GM19025 (cell line): Measurements from ENCODE around the gene NDUFV1.
"Not testable (repeated sequence)": the region's sequence is repeated elsewhere in the genome, so short reads cannot be mapped to it uniquely, and the experiment has no call there.

ENCODE experiments used
- ATAC-seq: cut with Tn5 transposase; IDR thresholded peaks from one replicate; pipeline ENCODE4 v1.9.1; 2021; ENCODE audit warnings: mild to moderate bottlenecking, low read depth, moderate library complexity; ENCODE audit not compliant: unreplicated experiment

NDUFV1 gene

DNA sequence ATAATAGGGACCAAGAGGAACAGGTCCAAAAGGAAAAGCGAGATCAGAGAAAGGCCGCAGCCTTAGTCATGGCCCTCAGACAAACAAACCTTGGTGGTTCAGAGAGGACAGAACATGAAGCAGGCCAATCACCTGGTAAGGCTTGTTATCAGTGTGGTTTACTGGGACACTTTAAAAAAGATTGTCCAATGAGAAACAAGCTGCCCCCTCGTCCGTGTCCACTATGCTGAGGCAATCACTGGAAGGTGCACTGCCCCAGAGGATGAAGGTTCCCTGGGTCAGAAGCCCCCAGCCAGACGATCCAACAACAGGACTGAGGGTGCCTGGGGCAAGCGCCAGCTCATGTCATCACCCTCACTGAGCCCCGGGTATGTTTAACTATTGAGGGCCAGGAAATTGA is 16.2 kb downstream of the NDUFV1 start:
- ATAC-seq: not testable (repeated sequence)

DNA sequence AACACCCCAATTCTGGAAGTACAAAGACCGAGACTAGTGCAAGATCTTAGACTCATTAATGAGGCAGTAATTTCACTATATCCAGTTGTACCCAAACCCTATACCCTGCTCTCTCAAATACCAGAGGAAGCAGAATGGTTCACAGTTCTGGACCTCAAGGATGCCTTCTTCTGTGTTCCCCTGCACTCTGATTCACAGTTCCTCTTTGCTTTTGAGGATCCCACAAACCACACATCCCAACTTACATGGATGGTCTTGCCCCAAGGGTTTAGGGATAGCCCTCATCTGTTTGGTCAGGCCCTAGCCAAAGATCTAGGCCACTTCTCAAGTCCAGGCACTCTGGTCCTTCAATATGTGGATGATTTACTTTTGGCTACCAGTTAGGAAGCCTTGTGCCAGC is 17.1 kb downstream of the NDUFV1 start:
- not testable (repeated sequence) for ATAC-seq

DNA sequence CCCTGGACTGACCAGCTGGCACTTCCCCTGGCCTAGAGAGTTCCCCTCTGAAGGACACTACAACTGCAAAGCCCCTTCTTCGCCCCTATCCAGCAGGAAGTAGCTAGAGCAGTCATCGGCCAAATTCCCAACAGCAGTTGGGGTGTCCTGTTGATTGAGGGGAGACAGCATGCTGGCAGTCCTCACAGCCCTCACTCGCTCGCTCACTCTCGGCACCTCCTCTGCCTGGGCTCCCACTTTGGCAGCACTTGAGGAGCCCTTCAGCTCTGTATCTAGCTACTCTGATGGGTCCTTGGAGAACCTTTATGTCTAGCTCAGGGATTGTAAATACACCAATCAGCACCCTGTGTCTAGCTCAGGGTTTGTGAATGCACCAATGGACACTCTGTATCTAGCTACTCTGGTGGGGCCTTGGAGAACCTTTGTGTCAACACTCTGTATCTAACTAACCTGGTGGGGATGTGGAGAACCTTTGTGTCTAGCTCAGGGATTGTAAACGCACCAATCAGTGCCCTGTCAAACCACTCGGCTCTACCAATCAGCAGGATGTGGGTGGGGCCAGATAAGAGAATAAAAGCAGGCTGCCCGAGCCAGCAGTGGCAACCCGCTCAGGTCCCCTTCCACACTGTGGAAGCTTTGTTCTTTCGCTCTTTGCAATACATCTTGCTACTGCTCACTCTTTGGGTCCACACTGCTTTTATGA is 19.5 kb downstream of the NDUFV1 start:
- not testable (repeated sequence) for ATAC-seq

DNA sequence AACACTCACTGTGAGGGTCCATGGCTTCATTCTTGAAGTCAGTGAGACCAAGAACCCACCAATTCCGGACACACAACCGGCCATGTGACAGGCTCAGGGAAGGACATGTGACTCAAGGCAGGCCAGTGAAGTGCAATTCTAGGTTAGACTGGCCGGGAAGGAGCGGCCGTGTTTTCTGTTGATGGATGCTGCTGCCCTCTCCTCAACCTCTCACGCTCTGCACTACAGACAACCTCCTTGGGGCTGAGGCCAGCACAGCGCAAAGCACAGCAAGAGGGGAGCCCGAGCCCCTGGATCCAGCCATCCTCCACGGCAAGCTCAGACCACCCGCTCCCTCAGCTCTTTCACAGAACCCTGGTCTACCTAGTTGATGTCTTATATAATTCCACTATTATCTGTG is 20.2 kb downstream of the NDUFV1 start:
- ATAC-seq: no peak

DNA sequence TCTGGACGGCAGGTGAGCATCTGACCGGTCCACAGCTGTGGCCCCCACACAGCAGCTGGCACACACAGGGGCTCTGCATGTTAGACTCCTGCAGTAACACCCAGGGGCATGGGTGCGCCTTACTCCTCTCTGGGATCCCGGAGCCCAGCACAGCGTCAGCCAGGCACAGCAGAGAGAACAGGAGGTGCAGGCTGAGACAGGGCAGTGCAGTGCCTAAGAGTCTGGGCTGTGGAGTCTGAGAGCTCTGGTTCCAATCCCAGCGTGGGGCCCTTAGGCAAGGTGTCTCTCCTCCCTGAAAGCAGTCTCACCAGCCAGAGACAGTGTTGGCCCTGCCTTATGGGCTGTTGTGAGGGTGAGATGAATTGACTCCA is 20.7 kb downstream of the NDUFV1 start:
- ATAC-seq: no peak

DNA sequence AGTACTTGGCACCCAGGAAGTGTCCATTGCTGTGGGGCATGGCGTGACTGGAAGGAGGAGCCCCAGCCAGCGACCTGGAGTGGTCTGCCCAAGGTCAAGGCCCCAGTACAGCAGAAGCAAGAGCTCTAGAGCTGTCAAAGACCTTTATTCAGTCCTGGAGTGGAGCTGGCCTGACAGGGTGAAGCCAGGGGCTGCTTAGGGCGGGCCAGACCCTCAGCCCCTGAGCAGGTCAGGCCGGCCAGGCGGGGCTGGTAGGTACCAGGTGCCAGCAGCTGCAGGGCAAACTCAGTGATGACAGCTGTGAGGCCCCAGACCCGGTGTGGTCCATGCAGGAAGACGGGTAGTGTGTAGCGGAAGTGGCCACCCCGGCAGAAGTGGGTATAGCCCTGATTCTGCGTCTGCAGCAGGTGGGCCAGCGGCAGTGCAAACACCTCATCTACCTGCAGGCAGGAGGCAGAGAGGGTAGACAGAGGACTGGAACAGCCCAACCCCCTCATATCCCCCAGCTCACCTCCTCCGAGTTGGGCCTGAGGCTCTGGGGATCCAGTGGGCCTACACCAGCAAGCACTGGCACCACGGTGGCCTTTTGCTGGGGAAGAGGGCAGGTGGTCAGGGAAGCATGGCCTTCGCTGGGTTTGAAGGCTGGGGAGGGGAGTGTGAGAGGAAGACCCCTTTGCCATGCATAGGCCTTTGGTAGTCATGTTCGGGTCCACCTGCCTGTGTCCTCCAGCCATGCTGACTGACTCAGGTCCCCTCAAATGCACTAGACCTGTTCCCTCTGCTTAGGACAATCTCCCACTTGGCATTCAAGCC is 21.3 kb downstream of the NDUFV1 start:
- ATAC-seq: no peak

DNA sequence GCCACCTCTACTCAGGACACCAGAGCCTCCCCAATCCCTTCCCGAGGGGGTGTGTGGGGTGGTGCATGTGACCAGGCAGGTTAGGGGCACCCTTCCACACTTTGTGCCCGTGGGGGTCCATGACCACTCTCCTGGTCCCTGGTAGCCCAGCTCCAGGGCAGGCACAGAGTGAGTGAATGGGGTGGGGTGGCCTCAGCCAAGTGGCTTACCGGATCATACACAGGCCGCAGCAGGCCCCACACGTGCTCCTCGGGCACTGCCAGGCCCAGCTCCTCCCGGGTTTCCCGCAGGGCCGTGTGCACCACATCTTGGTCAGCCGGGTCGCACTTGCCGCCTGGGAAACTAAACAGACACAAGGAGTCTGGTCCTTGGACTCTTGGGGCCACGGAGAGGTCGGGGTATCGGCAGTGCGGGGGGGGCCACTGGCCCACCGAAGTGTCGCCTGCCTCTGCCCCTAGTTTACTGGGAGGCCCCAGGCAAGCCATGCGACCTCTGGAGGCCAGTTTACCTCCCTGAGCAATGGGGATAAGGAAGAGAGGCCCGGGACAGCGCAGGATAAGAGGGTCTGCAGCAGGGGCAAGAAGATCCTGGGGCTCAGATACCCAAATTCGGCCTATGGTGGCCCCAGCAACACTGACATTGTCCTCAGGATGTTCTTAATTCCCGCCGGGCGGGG is 22.1 kb downstream of the NDUFV1 start:
- no peak for ATAC-seq

DNA sequence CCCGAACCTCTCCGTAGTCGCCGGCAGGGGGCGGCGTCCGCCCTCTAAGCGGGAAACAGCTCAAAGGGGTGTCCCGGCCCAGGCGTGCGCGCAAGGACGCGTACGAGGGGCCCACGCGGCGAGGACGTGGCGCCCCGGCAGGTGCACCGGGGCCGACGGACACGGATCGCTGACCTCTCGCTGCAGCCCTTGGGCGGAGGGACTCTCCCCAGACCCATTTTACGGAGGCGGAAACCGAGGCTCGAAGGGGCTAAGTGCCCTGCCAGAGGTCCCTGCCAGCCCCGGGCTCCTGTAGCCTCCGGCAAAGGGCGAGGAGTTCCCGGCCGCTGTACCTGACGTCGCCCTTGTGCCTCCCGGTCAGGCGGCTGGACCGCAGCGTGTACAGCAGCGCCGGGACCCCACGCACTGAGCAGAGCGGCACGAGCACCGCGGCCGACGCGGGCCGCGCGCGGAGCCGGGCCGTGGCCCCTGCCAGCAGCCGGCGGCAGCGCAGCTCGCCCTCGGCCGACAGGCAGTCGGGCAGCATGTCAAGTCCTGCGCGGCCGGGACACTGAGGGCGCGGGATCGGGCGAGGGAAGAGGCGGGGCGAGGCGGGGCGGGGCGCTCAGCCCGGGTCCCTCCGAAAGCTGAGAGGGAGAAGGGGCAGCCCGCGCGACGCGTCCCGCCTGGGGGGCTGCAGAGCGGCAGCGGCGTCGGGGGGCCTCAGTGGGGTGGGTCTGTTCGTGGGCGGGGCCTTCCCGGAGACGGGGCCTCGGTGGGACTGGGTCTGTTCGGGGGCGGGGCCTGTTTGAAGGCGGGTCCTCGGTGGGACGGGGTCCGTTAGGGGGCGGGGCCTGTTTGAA is 22.9 kb downstream of the NDUFV1 start, which contains the start of gene NUDT8:
Gene NUDT8 (minus strand): TSS at position 552 of the 842 bp plus-strand sequence. CDS start 26 bp downstream, at position 526.
- peak; percentile 49 for ATAC-seq

DNA sequence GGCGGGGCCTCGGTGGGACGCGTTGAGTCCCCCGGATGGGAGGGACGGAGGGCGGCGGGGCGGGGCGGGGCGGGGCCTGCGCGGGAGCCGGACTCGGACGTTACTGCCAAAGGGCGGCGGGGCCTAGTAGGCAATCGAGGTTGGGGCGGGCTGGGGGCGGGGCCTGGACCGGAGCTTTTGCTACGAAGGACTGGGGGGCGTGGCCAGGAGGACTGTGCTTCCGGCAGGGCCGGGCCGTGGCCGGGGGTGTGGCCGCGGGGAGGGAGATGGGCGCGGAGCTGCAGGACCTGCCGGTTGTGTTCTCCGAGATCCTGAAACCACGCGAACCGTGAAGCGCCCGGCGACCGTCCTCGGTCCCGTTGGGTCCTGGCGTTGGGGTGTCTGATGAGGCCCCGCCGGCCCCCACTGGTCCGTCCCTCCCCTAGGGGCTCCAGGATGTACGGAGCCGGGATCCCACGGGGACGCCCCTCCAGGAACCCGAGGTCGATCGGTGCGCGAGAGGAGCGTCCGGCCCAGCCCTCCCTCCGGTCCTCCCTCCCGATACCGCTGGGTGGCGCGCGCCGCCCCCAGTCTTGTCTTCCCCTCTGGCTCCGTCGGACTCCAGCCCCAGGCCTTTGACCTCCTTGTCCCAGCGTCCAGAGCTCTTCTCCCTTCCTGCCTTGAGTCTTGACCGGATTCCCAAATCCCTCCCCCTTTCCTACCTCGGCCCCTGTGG is 23.6 kb downstream of the NDUFV1 start:
- ATAC-seq: peak; percentile 59

DNA sequence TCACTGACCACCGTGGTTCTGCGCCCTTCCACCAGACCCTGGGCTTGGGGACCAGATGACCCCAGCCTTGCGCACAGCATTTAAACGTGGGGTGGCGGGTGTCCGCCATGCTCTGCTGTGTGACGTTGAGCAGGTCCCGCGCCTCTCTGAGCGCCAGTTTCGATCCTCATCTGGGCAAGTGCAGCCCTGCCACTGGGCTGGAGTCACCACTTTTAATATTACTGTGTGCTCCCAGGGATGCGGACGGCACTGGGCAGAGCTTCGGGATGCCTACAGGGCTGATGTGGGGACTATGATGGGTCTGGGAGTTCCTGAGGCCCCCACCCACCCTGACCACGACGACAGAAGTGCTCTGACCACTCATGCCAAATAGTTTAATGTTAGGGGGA is 24.2 kb downstream of the NDUFV1 start:
- ATAC-seq: no peak

DNA sequence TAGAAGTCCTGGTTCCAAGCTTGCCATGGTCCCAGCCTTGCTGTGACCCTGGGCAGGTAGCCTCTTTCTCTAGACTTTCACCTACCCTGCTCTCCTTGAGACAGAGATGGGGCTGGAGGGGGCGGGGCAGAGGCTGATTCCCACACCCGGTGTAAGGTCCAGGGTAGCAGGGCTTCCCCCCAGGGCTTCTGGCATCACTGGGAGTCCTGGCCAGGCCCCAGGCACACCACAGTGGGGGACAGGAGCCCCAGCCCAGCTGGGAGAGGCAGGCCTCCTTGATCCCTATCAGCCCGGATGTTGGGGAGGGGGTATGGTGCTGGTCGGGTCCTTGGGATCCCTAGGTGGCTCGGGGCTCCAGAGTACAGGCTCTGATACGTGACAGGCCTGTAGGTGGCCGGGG is 24.7 kb downstream of the NDUFV1 start:
- no peak for ATAC-seq

DNA sequence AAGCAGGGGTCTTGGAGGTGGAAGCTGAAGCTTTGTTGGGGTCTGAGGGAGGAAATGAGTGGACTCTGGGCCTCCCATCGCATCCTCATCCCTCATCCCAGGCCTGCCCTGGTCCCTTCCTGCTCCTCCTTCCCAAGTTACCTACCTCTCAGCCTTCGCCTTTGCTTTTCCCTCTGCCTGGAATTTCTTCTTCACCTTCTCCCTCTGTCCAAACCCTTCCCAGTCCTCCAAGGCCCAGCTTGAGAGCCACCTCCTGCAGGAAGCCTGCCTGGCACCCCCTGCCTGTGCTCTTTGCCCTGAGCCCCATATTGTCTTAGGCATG is 25.1 kb downstream of the NDUFV1 start:
- ATAC-seq: no peak

DNA sequence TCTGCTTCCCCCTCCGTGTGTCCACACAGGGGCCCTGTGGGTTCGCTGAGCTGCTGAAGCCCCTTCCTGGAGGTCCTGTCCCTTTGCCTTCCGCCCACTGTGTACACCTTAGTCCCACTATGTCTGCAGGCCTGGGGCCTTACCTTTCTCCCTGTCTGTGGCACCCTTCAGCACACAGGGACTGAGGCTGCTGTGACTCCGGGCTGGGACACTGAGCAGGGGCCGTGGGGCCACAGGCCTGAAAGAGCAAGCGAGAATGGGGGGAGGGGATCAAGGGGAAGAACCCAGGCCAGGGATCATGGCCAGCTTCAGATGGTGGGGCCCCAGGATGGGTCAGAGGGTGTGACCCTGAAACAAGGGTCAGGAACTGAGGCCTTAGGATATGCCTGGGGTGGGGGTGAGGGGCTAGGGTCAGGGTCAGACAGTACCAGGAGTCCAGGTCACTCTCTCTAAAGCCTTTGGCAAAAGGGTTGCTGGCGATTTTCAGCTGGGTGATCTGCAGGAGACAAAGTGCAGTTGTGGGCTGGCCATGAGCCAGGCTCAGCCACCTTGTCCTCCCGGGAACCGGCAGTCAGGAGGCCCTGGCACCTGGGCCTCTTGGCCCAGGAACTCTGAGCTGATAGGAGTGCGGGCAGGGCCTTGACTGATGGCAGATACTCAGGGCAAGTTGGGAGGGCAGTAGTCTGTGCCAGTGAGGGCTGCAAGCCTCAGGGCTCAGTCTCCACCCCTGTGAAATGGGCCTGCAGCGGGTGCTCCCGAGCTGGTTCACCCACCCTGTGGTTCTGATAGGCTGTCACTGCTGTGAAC is 25.6 kb downstream of the NDUFV1 start:
- no peak for ATAC-seq

DNA sequence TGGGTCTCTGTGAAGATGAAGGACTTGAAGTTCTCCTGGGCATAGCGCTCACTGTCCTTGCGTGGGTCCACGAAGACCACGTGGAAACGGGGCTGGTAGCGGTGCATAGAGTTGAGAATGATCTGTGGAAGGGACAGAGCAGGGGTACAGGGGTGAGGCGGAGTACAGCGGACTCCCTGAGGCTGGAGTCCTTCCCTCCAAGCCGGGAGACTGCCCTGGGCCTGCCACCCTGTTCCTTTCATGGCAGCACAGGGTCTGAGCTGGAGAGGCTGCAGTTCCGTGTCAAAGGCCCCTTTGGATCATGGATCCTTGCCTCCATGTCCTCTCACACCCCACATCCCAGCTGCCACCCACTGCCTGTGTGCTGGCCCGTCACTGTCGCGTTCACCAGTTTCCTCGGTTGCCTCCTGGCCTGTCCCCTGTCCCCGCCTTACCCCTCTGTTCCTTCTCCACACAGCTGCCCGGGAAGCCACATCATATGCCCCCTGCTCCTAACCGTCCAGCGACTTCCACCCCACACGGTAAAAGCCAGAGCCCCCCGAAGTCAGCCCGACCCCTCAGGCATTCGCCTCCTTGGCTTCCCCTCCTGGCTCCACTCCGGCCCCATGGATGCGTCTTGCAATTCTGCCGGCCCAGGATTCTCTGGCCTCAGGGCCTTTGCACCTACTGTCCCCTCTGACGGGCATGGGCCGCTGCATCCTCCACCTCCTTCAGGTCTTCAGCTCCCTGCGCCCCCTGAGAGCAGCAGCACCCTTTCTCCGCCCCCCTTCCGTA is 26.4 kb downstream of the NDUFV1 start:
- ATAC-seq: no peak

DNA sequence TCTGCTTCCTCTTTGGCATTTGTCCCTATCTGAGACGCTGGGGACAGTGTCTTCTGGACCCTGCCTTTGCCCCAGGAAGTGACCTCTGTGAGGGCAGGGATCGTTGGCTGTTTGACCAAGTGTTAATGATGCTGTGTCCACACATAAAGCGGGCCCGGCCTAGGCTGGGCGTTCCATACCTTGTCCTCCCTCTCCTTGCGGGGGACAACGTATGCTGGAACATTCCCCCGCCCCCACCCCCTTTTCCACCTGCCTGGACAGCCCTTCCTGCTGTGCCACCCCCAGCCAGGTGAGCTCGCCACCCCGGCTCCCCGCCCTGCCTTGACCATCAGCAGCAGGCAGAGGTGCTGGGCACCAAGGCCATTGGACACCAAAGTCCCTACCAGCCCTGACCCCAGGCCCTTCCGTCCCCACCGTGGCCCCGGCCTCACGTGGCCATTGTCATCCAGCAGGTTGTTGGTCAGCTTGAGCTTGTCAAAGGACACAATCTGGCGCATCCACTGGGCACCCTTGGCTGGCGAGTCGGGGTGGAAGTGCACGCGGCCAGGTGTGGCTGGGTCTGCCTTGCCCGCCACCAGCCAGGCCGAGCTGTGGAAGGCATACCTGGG is 27.1 kb downstream of the NDUFV1 start:
- no peak for ATAC-seq

DNA sequence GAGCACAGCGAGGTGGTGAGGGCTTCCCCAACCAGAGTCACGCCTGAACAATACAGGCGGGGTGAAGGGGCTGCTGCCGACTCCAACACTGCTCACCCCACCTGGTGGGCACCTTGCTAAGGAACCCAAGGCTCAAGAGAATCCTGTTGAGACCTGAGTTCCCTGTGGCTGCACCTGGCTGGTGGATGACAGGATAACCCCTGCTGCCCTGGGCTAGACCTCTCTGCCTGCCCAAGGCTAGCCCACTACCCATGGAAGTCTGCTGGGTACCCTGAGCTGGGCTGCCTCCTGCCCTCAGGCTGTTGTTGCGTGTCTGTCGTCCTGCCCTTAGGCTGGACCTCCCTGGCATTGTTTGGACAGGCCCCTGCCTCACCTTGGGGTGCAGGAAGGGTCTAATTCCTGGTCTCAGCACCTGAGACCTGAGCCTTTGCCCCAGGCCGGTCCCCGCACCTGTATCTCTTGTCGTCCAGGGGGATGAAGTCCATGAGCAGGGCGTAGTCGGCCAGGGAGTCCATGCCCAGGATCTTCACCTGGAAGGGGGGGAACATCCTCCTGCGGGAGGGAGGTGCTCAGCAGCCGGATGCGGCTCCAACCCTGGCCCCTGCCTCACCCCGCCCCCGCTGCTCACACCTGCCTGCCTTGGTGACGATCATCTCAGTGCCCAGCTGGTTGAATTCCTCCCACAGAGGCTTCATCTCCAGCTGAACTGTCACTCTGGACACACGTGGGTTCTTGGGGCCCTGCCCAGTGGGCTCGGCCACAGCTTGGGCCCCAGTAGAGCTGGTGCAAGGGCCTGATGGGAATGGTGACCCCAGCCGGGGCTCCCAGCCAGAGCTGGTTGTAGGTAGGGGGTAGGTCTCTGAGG is 27.9 kb downstream of the NDUFV1 start:
- no peak for ATAC-seq

DNA sequence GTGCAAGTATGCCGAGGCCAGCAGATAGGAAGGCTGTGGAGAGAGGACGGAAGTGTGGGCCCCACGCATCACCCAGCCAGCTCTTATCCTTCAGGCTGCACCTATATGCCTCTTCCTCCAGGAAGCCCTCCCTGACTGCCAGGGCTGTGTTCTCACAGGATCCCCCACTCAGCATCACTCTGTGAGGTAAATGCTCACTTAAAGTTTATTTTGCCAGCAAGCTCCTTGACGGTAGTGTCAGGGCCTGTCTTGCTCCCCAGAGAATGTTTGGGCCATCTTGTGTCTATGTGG is 28.4 kb downstream of the NDUFV1 start:
- ATAC-seq: no peak
